K562 (cell line): ENCODE measurements around the gene DUSP3. TPM values are rescaled to one million over a fixed set of nuclear protein-coding genes. Genes with fewer than 3 reads are reported as not detected.

Experiments
- ATF2 ChIP-seq: sonication (generic); formaldehyde crosslinking; IDR thresholded peaks from 2 replicates; pipeline ENCODE4 v1.8.1; 2022; ENCODE audit warnings: missing genetic modification reagents
- MAZ ChIP-seq, 2 experiments: fragments of 450-650 bp in 1 of 2; sonication (generic) in 1 of 2; formaldehyde crosslinking; IDR thresholded peaks in 1 of 2; conservative IDR thresholded peaks in 1 of 2; 2 replicates each; pipeline versions ENCODE4 v1.4.0 to v1.5.0; 2020; ENCODE audit warnings: mild to moderate bottlenecking in 1 of 2, missing genetic modification reagents in 1 of 2
- MCM7 ChIP-seq, 2 experiments: fragments of 450-650 bp; IDR thresholded peaks; 2 replicates each; pipeline ENCODE4 v1.6.1; 2016 to 2018
- MED1 ChIP-seq: sonication (generic); formaldehyde crosslinking; IDR thresholded peaks from 2 replicates; pipeline ENCODE4 v1.8.1; 2023; ENCODE audit warnings: missing genetic modification reagents, borderline replicate concordance
- MLX ChIP-seq, 2 experiments: fragments of 450-650 bp in 1 of 2; sonication (generic) in 1 of 2; formaldehyde crosslinking; conservative IDR thresholded peaks; 2 replicates each; pipeline versions ENCODE4 v1.4.0 to v1.8.1; 2020 to 2022; ENCODE audit warnings: mild to moderate bottlenecking in 1 of 2, missing genetic modification reagents in 1 of 2
- NFATC3 ChIP-seq: fragments of 450-650 bp; IDR thresholded peaks from 2 replicates; pipeline ENCODE4 v1.6.1; 2017; ENCODE audit warnings: mild to moderate bottlenecking
- PML ChIP-seq: IDR thresholded peaks from 2 replicates; pipeline ENCODE4 v1.6.1; 2012; ENCODE audit warnings: low read length, inconsistent platforms
- RBBP5 ChIP-seq: fragments of 200-600 bp; sonication (generic); IDR thresholded peaks from 2 replicates; pipeline ENCODE4 v1.6.1; 2012; ENCODE audit warnings: borderline replicate concordance, mild to moderate bottlenecking, low read length, control low read depth, inconsistent platforms; ENCODE audit not compliant: insufficient read depth, poor library complexity, severe bottlenecking
- RBFOX2 ChIP-seq: fragments of 200-400 bp; formaldehyde crosslinking; IDR thresholded peaks from 2 replicates; pipeline ENCODE4 v1.6.1; 2017; ENCODE audit warnings: low read depth, mild to moderate bottlenecking, low read length, moderate library complexity
- RFX1 ChIP-seq: fragments of 450-650 bp; IDR thresholded peaks from 2 replicates; pipeline ENCODE4 v1.6.1; 2016; ENCODE audit warnings: mild to moderate bottlenecking, moderate library complexity
- TARDBP ChIP-seq: fragments of 450-650 bp; IDR thresholded peaks from 2 replicates; pipeline ENCODE4 v1.6.1; 2016
- TBP ChIP-seq: optimal IDR thresholded peaks from 2 replicates; pipeline ENCODE3; 2011; ENCODE audit warnings: low read depth, low read length, improper control_type of control experiment
- UBTF ChIP-seq, 2 experiments: IDR thresholded peaks; 2 replicates each; pipeline ENCODE4 v1.6.1; 2012; ENCODE audit warnings: improper control_type of control experiment in 2 of 2, low read depth in 2 of 2, low read length in 2 of 2, borderline replicate concordance in 1 of 2
- VEZF1 ChIP-seq: fragments of 200-800 bp; sonication (Bioruptor generic); IDR thresholded peaks from 2 replicates; pipeline ENCODE4 v1.6.1; 2017; ENCODE audit warnings: missing genetic modification characterization, missing compliant biosample characterization
- ZNF79 ChIP-seq: fragments of 250-450 bp; sonication (Bioruptor Pico); IDR thresholded peaks from 2 replicates; pipeline ENCODE4 v1.4.0; 2020; ENCODE audit warnings: low read depth, mild to moderate bottlenecking, moderate library complexity
- polyA plus RNA-seq, 8 experiments: library from polyadenylated mRNA; depleted of rRNA in 4 of 8; stranded (reverse) in 5 of 8; unstranded in 3 of 8; fragments of >200 nt; fragmentation: Nextera tagmentation in 2 of 8; fragmentation: Illumina TruSeq in 1 of 8; extraction: Ambion mirVana in 2 of 8; extraction: Trizol in 1 of 8; gene quantifications; 2 replicates each; pipeline versions ENCODE4 v1.2.1 to v1.2.3, GENCODE V29; 2011 to 2014; ENCODE audit warnings: inconsistent platforms in 1 of 8, missing spikeins in 1 of 8
- total RNA-seq, 7 experiments: library from RNA; depleted of rRNA in 6 of 7; stranded (reverse); fragments of >200 nt in 6 of 7; fragmentation: Illumina TruSeq in 2 of 7; extraction: Trizol in 2 of 7; gene quantifications; 2 replicates each; pipeline versions ENCODE4 v1.2.1 to v1.2.3, GENCODE V29; 2011 to 2021; ENCODE audit warnings: low replicate concordance in 1 of 7
- TF ChIP-seq, protein P1 (sequence below), 2 experiments: fragments of 150-350 bp in 1 of 2; IDR thresholded peaks; 2 replicates each; pipeline ENCODE4 v1.6.1; 2012 to 2016; ENCODE audit warnings: low read depth in 2 of 2, low read length in 2 of 2, mild to moderate bottlenecking in 1 of 2, moderate library complexity in 1 of 2

Gene DUSP3
- total and polyA plus RNA-seq, 9 of the 15 experiments (the other 6 are each of a cell fraction or from before 2014, with no cell fraction given): 4.1 to 19.8 (median 12.3) TPM

DNA sequence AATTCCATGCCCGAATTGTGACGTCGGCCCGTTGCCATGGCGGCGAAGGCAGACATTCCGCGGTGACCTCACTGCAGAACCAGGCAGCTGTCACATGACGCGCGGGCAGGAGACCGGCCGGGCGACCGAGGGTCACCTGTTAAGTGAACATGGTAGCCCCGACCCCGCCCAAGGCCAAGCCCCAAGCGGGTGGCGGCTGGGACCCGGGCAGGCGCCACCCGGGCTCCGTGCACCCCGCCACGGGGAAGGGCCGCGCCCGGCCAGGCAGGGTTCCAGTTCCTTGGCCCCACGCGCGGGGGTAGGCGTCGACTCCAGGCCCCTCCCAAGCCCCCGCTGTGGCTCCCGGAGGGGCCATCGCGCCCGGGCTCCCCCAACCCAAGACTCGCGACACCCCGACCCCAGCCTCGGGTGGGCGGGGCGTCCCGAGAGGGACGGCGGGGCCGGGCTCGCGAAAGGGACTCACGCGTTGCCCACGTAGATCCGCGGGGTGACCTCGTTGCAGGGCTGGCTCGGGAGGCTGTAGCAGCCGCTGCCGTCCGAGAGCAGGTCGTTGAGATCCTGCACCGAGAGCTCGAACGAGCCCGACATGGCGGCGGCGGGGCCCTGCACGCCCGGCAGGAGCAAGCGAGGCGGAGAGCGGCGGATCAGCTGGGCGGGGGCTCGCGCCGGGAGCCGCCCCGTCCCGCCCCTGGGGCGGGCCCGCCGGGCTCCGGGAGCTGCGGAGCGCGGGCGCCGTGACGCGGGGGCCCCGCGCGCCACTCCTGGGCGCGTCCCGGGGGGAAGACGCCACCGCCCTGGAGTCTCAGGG is at the start of gene DUSP3 (continued):
- TF ChIP-seq RBFOX2 (peak; percentile 85), ATF2 (peak; percentile 56; the same call in 1 of the 2 replicates), MLX (CRISPR knock-in tag; conservative IDR thresholded peaks at IDR 0.05) (no peak), PML (peak; percentile 38; the same call in 1 of the 2 replicates), RFX1 (peak; percentile 95), RBBP5 (peak; percentile 84), MAZ (CRISPR knock-in tag; conservative IDR thresholded peaks at IDR 0.05 in 1 of 2, IDR thresholded peaks at IDR 0.05 in 1 of 2) (peak; percentile 63 to 85; a peak in 3 of 4 replicates), NFATC3 (peak; percentile 87; the same call in 1 of the 2 replicates), MED1 (no peak), TARDBP (0 out of 2 replicates have a peak, but pooled peaks have one; percentile 34), VEZF1 (CRISPR knock-in tag) (peak; percentile 76), UBTF (IDR thresholded peaks at IDR 0.05; ENCODE audit: borderline replicate concordance in 1 of 2, low read depth in 2 of 2, low read length in 2 of 2) (0 out of 4 replicates have a peak, but pooled peaks have one; percentile 17 to 50), MCM7 (IDR thresholded peaks at IDR 0.05) (no peak), TBP (peak; percentile 64), ZNF79 (CRISPR knock-in tag) (no peak)
- TF ChIP-seq, protein P1, sequence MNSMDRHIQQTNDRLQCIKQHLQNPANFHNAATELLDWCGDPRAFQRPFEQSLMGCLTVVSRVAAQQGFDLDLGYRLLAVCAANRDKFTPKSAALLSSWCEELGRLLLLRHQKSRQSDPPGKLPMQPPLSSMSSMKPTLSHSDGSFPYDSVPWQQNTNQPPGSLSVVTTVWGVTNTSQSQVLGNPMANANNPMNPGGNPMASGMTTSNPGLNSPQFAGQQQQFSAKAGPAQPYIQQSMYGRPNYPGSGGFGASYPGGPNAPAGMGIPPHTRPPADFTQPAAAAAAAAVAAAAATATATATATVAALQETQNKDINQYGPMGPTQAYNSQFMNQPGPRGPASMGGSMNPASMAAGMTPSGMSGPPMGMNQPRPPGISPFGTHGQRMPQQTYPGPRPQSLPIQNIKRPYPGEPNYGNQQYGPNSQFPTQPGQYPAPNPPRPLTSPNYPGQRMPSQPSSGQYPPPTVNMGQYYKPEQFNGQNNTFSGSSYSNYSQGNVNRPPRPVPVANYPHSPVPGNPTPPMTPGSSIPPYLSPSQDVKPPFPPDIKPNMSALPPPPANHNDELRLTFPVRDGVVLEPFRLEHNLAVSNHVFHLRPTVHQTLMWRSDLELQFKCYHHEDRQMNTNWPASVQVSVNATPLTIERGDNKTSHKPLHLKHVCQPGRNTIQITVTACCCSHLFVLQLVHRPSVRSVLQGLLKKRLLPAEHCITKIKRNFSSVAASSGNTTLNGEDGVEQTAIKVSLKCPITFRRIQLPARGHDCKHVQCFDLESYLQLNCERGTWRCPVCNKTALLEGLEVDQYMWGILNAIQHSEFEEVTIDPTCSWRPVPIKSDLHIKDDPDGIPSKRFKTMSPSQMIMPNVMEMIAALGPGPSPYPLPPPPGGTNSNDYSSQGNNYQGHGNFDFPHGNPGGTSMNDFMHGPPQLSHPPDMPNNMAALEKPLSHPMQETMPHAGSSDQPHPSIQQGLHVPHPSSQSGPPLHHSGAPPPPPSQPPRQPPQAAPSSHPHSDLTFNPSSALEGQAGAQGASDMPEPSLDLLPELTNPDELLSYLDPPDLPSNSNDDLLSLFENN (IDR thresholded peaks at IDR 0.05; ENCODE audit: low read depth in 2 of 2, low read length in 2 of 2): no peak
